Loucy (cell line): ENCODE data around the gene ANKRD55.

ENCODE experiments used
- H2AFZ ChIP-seq: fragments of 200-600 bp; sonication (generic); 2 replicates; pipeline ENCODE4 v1.6.0; 2016; ENCODE audit warnings: antibody characterized with exemption, mild to moderate bottlenecking, low read length, moderate library complexity
- H3F3A ChIP-seq: fragments of 200-600 bp; 2 replicates; pipeline ENCODE4 v1.6.0; 2016; ENCODE audit warnings: antibody characterized with exemption, low read depth, mild to moderate bottlenecking
- H3K27me3 ChIP-seq: fragments of 200-600 bp; sonication (generic); 2 replicates; pipeline ENCODE4 v1.6.1; 2014; ENCODE audit warnings: low read length, mild to moderate bottlenecking; ENCODE audit not compliant: insufficient read depth, poor library complexity, severe bottlenecking
- H3K36me3 ChIP-seq: fragments of 200-600 bp; sonication (generic); 2 replicates; pipeline ENCODE4 v1.6.1; 2016; ENCODE audit warnings: low read length; ENCODE audit not compliant: insufficient read depth
- H3K4me1 ChIP-seq: fragments of 200-600 bp; sonication (generic); 2 replicates; pipeline ENCODE4 v1.5.1; 2014; ENCODE audit warnings: low read length, mild to moderate bottlenecking; ENCODE audit not compliant: insufficient read depth, poor library complexity, severe bottlenecking
- H3K4me2 ChIP-seq: fragments of 200-600 bp; sonication (generic); 2 replicates; pipeline ENCODE4 v1.6.0; 2014; ENCODE audit warnings: antibody characterized with exemption, low read length, low read depth, mild to moderate bottlenecking; ENCODE audit not compliant: poor library complexity, severe bottlenecking
- H3K4me3 ChIP-seq: fragments of 200-600 bp; sonication (generic); 2 replicates; pipeline ENCODE4 v1.5.1; 2014; ENCODE audit warnings: low read length, mild to moderate bottlenecking, mixed read lengths; ENCODE audit not compliant: poor library complexity, severe bottlenecking
- H3K79me2 ChIP-seq: fragments of 200-600 bp; sonication (generic); 2 replicates; pipeline ENCODE4 v1.6.1; 2014; ENCODE audit warnings: low read length; ENCODE audit not compliant: insufficient read depth
- H3K9ac ChIP-seq: fragments of 200-600 bp; sonication (generic); 2 replicates; pipeline ENCODE4 v1.6.0; 2014; ENCODE audit warnings: mild to moderate bottlenecking, low read depth, low read length, moderate library complexity; ENCODE audit not compliant: poor library complexity, severe bottlenecking
- H3K9me2 ChIP-seq: fragments of 200-600 bp; sonication (generic); replicated peaks from 2 replicates; pipeline ENCODE4 v1.6.1; 2016; ENCODE audit warnings: low read depth, low read length, mixed read lengths
- H3K9me3 ChIP-seq: fragments of 200-600 bp; sonication (generic); 2 replicates; pipeline ENCODE4 v1.6.1; 2014; ENCODE audit warnings: mild to moderate bottlenecking, antibody characterized with exemption, low read length, low read depth; ENCODE audit not compliant: insufficient read depth
- H4K20me1 ChIP-seq: fragments of 200-600 bp; sonication (generic); 2 replicates; pipeline ENCODE4 v1.6.0; 2014; ENCODE audit warnings: antibody characterized with exemption, low read length, mild to moderate bottlenecking; ENCODE audit not compliant: insufficient read depth, poor library complexity, severe bottlenecking
- CTCF ChIP-seq: fragments of 200-600 bp; sonication (generic); conservative IDR thresholded peaks from 2 replicates; pipeline ENCODE4 v1.5.1; 2014; ENCODE audit warnings: mild to moderate bottlenecking, antibody characterized with exemption, low read length
- EZH2phosphoT487 ChIP-seq: fragments of 200-600 bp; IDR thresholded peaks from 2 replicates; pipeline ENCODE4 v1.6.1; 2018; ENCODE audit warnings: antibody characterized with exemption, mild to moderate bottlenecking, moderate library complexity, borderline replicate concordance

The ANKRD55 gene

DNA sequence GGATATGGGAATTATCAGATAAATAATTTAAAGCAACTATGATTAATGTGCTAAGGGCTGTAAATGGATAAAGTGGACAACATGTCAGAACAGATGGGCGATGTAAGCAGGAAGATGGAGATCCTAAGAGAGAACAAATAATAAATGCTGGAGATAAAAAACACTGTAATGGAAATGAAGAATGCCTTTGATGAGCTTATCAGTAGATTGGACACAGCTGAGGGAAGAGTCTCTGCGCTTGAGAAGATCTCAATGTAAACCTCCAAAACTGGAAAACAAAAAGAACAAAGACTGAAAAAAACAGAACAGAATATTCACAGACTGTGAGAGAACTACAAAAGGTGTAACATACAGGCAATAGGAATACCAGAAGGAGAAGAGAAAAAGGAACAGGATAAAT lies 102.5 kb downstream of the ANKRD55 start:
- Histone ChIP-seq H3K27me3 (no peaks in the 10 kb centered on the region), H3K9ac (no peak overlapping the region), H4K20me1 (no peaks in the 10 kb centered on the region), H3K79me2 (no peaks in the 10 kb centered on the region), H3K9me3 (no peaks in the 10 kb centered on the region), H3K4me2 (no peak overlapping the region), H3K4me1 (no peaks in the 10 kb centered on the region), H2AFZ (no peak overlapping the region), H3K36me3 (no peaks in the 10 kb centered on the region), H3F3A (no peaks in the 10 kb centered on the region), H3K9me2 (no peaks in the 10 kb centered on the region), H3K4me3 (no peak overlapping the region)
- TF ChIP-seq EZH2phosphoT487 (no peak), CTCF (no peak)

DNA sequence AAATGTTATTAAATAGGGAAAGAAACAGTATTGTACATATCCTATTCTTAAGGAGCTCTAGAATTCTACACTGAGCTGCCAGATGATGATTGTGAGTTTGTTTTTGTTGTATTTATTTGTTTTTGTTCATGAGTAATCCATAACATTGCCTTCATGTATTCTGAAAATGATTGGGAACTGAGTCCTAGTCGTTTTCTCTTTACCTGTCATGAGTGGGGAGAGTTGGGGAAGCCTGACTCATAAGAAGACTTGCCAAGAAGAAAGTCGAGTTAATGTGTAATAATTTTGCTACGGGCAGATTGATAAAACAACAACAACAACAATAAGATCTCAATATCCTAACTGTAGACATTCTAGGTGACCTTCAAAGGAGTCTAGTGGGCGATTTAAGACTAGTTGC lies 103.8 kb downstream of the ANKRD55 start:
- Histone ChIP-seq H3F3A (no peaks in the 10 kb centered on the region), H3K4me2 (no peak overlapping the region), H2AFZ (no peak overlapping the region), H3K9ac (no peak overlapping the region), H3K9me3 (no peaks in the 10 kb centered on the region), H3K27me3 (no peaks in the 10 kb centered on the region), H3K4me3 (no peak overlapping the region), H3K9me2 (no peaks in the 10 kb centered on the region), H3K79me2 (no peaks in the 10 kb centered on the region), H4K20me1 (no peaks in the 10 kb centered on the region), H3K4me1 (no peaks in the 10 kb centered on the region), H3K36me3 (no peaks in the 10 kb centered on the region)
- TF ChIP-seq CTCF (no peak), EZH2phosphoT487 (no peak)

DNA sequence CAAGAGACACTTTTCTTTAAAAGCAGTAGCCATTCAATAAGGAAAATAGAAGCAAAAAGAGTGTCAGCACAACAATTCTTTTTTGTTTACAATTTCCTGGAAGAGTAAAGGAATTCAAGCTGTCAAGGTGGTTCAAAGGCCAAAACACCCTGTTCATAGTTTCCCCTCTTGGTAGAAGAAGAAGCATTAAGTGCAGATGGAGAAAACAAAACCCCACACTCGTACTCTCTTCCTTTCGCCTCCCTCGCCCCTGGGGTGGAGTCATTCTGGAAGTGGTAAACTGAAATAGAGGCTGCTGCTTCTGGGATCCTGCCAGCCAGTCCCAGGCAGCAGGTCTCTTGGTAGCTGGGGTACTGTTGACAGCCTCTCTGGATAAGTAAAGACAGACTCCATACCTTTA lies 105.0 kb downstream of the ANKRD55 start:
- Histone ChIP-seq H3K4me2 (no peak overlapping the region), H3K36me3 (no peaks in the 10 kb centered on the region), H2AFZ (no peak overlapping the region)

More for the DNA sequence above, 105.0 kb downstream of the ANKRD55 start:
- H3K4me3 ChIP-seq: no peak overlapping the region
- H3K9ac ChIP-seq: no peak overlapping the region
- no peaks in the 10 kb centered on the region for H3K4me1 ChIP-seq
- H3K9me3 ChIP-seq: no peaks in the 10 kb centered on the region
- H3K79me2 ChIP-seq: no peaks in the 10 kb centered on the region
- H3K9me2 ChIP-seq: no peaks in the 10 kb centered on the region
- H3K27me3 ChIP-seq: no peaks in the 10 kb centered on the region
- H3F3A ChIP-seq: no peaks in the 10 kb centered on the region
- H4K20me1 ChIP-seq: no peaks in the 10 kb centered on the region
- TF ChIP-seq EZH2phosphoT487 (no peak), CTCF (no peak)
